SK-N-SH (cell line): Measurements from ENCODE around the gene TMEM244. TPM values are rescaled to one million over a fixed set of nuclear protein-coding genes. Genes with fewer than 3 reads are reported as not detected.
A peak's percentile ranks its signal among the peaks of the same experiment; 100 is the strongest.

Source experiments
- CTCF ChIA-PET: fragments of 300-600, 350-600 bp; formaldehyde crosslinking; extraction: SDS; loops from one replicate; lab custom pipeline; 2021; lab: Yijun Ruan, JAX
- POLR2A ChIA-PET: fragments of 350-600 bp; sonication (Branson Sonifier 250); formaldehyde crosslinking; extraction: SDS; loops from one replicate; lab custom pipeline; 2020; ENCODE audit warnings: antibody characterized with exemption, inconsistent platforms; lab: Yijun Ruan, JAX
- DNase-seq: peaks from one replicate; pipeline ENCODE4 v3.0.0; 2012
- H2AFZ ChIP-seq: fragments of 200-600 bp; sonication (generic); 2 replicates; pipeline ENCODE4 v1.8.1; 2016; ENCODE audit warnings: antibody characterized with exemption, mild to moderate bottlenecking, low read depth
- H3F3A ChIP-seq: fragments of 200-600 bp; sonication (generic); replicated peaks from 2 replicates; pipeline ENCODE3; 2016; ENCODE audit warnings: antibody characterized with exemption, mild to moderate bottlenecking; ENCODE audit not compliant: insufficient read depth
- H3K27ac ChIP-seq, 2 experiments: fragments of 200-500 bp in 1 of 2; fragments of 200-600 bp in 1 of 2; sonication (Bioruptor generic) in 1 of 2; sonication (generic), shearing (Covaris generic) in 1 of 2; 2 replicates each; pipeline versions ENCODE4 v1.5.1 to v1.6.1; 2014 to 2016; ENCODE audit warnings: low read depth in 2 of 2, inconsistent platforms in 1 of 2, low read length in 1 of 2, mild to moderate bottlenecking in 1 of 2, mixed read lengths in 1 of 2
- H3K27me3 ChIP-seq: fragments of 200-600 bp; sonication (generic), shearing (Covaris generic); 2 replicates; pipeline ENCODE4 v1.6.1; 2016; ENCODE audit warnings: mixed run types; ENCODE audit not compliant: insufficient read depth
- H3K36me3 ChIP-seq, 2 experiments: fragments of 200-500 bp in 1 of 2; fragments of 200-600 bp in 1 of 2; sonication (Bioruptor generic) in 1 of 2; sonication (generic) in 1 of 2; replicated peaks in 1 of 2; 2 replicates each; pipeline versions ENCODE3 to v1.5.1; 2014 to 2016; ENCODE audit warnings: low read length in 1 of 2, mild to moderate bottlenecking in 1 of 2; ENCODE audit not compliant: insufficient read depth in 2 of 2, control insufficient read depth in 1 of 2
- H3K4me1 ChIP-seq, 2 experiments: fragments of 200-500 bp in 1 of 2; fragments of 200-600 bp in 1 of 2; sonication (Bioruptor generic) in 1 of 2; sonication (generic), shearing (Covaris generic) in 1 of 2; 2 replicates each; pipeline versions ENCODE4 v1.5.1 to v1.6.1; 2014 to 2016; ENCODE audit warnings: low read depth in 1 of 2, low read length in 1 of 2, mixed run types in 1 of 2; ENCODE audit not compliant: insufficient read depth in 2 of 2, control insufficient read depth in 1 of 2
- H3K4me2 ChIP-seq: fragments of 200-600 bp; sonication (generic), shearing (Covaris generic); 2 replicates; pipeline ENCODE4 v1.6.1; 2017; ENCODE audit warnings: mixed run types
- H3K4me3 ChIP-seq, 2 experiments: fragments of 200-500 bp in 1 of 2; fragments of 200-600 bp in 1 of 2; sonication (Bioruptor generic) in 1 of 2; sonication (generic), shearing (Covaris generic) in 1 of 2; 2 replicates each; pipeline versions ENCODE4 v1.5.1 to v1.8.1; 2014 to 2016; ENCODE audit warnings: low read depth in 2 of 2, inconsistent platforms in 1 of 2, low read length in 1 of 2, mild to moderate bottlenecking in 1 of 2, mixed read lengths in 1 of 2, moderate library complexity in 1 of 2
- H3K79me2 ChIP-seq: fragments of 200-600 bp; sonication (generic); 2 replicates; pipeline ENCODE4 v1.8.1; 2017; ENCODE audit warnings: mild to moderate bottlenecking; ENCODE audit not compliant: insufficient read depth
- H3K9ac ChIP-seq: fragments of 200-600 bp; sonication (generic); 2 replicates; pipeline ENCODE4 v1.6.1; 2017; ENCODE audit warnings: mixed run types
- H3K9me2 ChIP-seq: fragments of 200-600 bp; sonication (generic); 2 replicates; pipeline ENCODE4 v1.6.1; 2017; ENCODE audit warnings: mixed run types
- H3K9me3 ChIP-seq: fragments of 200-600 bp; sonication (generic); 2 replicates; pipeline ENCODE4 v1.6.1; 2017; ENCODE audit warnings: mixed run types, mild to moderate bottlenecking, moderate library complexity
- H4K20me1 ChIP-seq: fragments of 200-600 bp; sonication (generic); 2 replicates; pipeline ENCODE4 v1.6.1; 2017; ENCODE audit warnings: mild to moderate bottlenecking, mixed run types; ENCODE audit not compliant: insufficient read depth
- EP300 ChIP-seq, 2 experiments: IDR thresholded peaks; 2 replicates each; pipeline versions ENCODE4 v1.4.0 to v1.6.1; 2012; ENCODE audit warnings: borderline replicate concordance in 1 of 2, low read depth in 1 of 2, low read length in 1 of 2
- EZH2phosphoT487 ChIP-seq: fragments of 200-600 bp; sonication (generic); IDR thresholded peaks from 2 replicates; pipeline ENCODE4 v1.6.1; 2017; ENCODE audit warnings: low read depth, mixed run types, mild to moderate bottlenecking, antibody characterized with exemption, moderate library complexity, borderline replicate concordance
- FOXM1 ChIP-seq: IDR thresholded peaks from 2 replicates; pipeline ENCODE4 v1.4.0; 2012; ENCODE audit warnings: low read depth, mild to moderate bottlenecking
- GABPA ChIP-seq: IDR thresholded peaks from 2 replicates; pipeline ENCODE4 v1.4.0; 2012; ENCODE audit warnings: low read depth, mild to moderate bottlenecking
- JUND ChIP-seq: IDR thresholded peaks from 2 replicates; pipeline ENCODE4 v1.4.0; 2012
- MAX ChIP-seq: IDR thresholded peaks from 2 replicates; pipeline ENCODE4 v1.4.0; 2012; ENCODE audit warnings: low read depth
- MXI1 ChIP-seq: IDR thresholded peaks from 2 replicates; pipeline ENCODE4 v1.6.1; 2012; ENCODE audit warnings: mild to moderate bottlenecking, low read depth, low read length, improper control_type of control experiment
- NFIC ChIP-seq: IDR thresholded peaks from 2 replicates; pipeline ENCODE4 v1.4.0; 2012; ENCODE audit warnings: borderline replicate concordance
- NRF1 ChIP-seq: IDR thresholded peaks from 2 replicates; pipeline ENCODE4 v1.6.1; 2012; ENCODE audit warnings: low read depth, mild to moderate bottlenecking, low read length
- RAD21 ChIP-seq: IDR thresholded peaks from 2 replicates; pipeline ENCODE4 v1.6.1; 2012; ENCODE audit warnings: mild to moderate bottlenecking, low read length
- RCOR1 ChIP-seq: fragments of 150-350 bp; IDR thresholded peaks from 2 replicates; pipeline ENCODE4 v1.6.1; 2017; ENCODE audit warnings: antibody characterized with exemption, low read length
- SMC3 ChIP-seq: IDR thresholded peaks from 2 replicates; pipeline ENCODE4 v1.6.1; 2012; ENCODE audit warnings: low read depth, low read length, improper control_type of control experiment
- TAF1 ChIP-seq: IDR thresholded peaks from 2 replicates; pipeline ENCODE4 v1.6.1; 2012; ENCODE audit warnings: low read depth, mild to moderate bottlenecking, low read length, moderate library complexity, borderline replicate concordance
- TEAD4 ChIP-seq: IDR thresholded peaks from 2 replicates; pipeline ENCODE4 v1.4.0; 2012; ENCODE audit warnings: mild to moderate bottlenecking, borderline replicate concordance; ENCODE audit not compliant: insufficient read depth
- USF1 ChIP-seq: IDR thresholded peaks from 2 replicates; pipeline ENCODE4 v1.4.0; 2012; ENCODE audit warnings: low read depth, borderline replicate concordance
- USF2 ChIP-seq: fragments of 150-350 bp; IDR thresholded peaks from 2 replicates; pipeline ENCODE4 v1.6.1; 2017; ENCODE audit warnings: antibody characterized with exemption, low read length, low read depth, borderline replicate concordance
- YY1 ChIP-seq: IDR thresholded peaks from 2 replicates; pipeline ENCODE4 v1.4.0; 2012; ENCODE audit warnings: low read depth, mild to moderate bottlenecking
- ZBTB33 ChIP-seq: IDR thresholded peaks from 2 replicates; pipeline ENCODE4 v1.4.0; 2012; ENCODE audit warnings: low read depth, borderline replicate concordance
- WGBS: methylation state at CpG from one replicate; pipeline ENCODE4 v1.1.6; 2017; ENCODE audit warnings: low lambda C conversion rate; 5-methylcytosine and 5-hydroxymethylcytosine counted together
- polyA plus RNA-seq, 3 experiments: library from polyadenylated mRNA; depleted of rRNA; stranded (reverse); fragments of >200 nt; gene quantifications; 2 replicates each; pipeline ENCODE4 v1.2.3, GENCODE V29; 2012

Gene TMEM244
- polyA plus RNA-seq, 1 of the 3 experiments (the other 2 are of a cell fraction), result 4.1 TPM

GRCh38 chr6:129867403-129867802 lies 6.3 kb upstream of the TMEM244 start:
- ChIA-PET POLR2A (no interaction called here), CTCF (no interaction called here)

GRCh38 chr6:129866688-129867087 lies 5.6 kb upstream of the TMEM244 start:
- peaks cover 32% of the 10 kb centered on the region for H3F3A ChIP-seq
- H3K27me3 ChIP-seq, result no peaks in the 10 kb centered on the region
- no peak overlapping the region for H3K9ac ChIP-seq
- ChIA-PET CTCF (no interaction called here), POLR2A (no interaction called here)
- WGBS, result 56% methylated on average over 2 of the region's 2 CpGs
- no peaks in the 10 kb centered on the region for H3K36me3 ChIP-seq
- no peak overlapping the region for H3K27ac ChIP-seq
- no peak overlapping the region for H2AFZ ChIP-seq
- no peaks in the 10 kb centered on the region for H3K9me2 ChIP-seq
- H3K9me3 ChIP-seq, result 0 out of 2 replicates have a peak, but pooled peaks cover 5% of the 10 kb centered on the region
- H4K20me1 ChIP-seq, result no peaks in the 10 kb centered on the region
- no peak overlapping the region for H3K4me2 ChIP-seq
- no peak overlapping the region for H3K4me3 ChIP-seq
- no peaks in the 10 kb centered on the region for H3K79me2 ChIP-seq
- TF ChIP-seq YY1 (no peak), JUND (no peak)
- TF ChIP-seq, all 33 proteins: peak for 0
- DNase-seq, result no peak
- peaks cover 0 to 11% of the 10 kb centered on the region in 2 experiments; a peak in 1 of 4 replicates for H3K4me1 ChIP-seq

More at GRCh38 chr6:129867403-129867802, 6.3 kb upstream of the TMEM244 start:
- H3K27ac ChIP-seq, result peak overlapping the region in 1 of 2 experiments; percentile 59; a peak in 2 of 4 replicates
- H3K36me3 ChIP-seq, result no peaks in the 10 kb centered on the region
- no peaks in the 10 kb centered on the region for H3K9me2 ChIP-seq
- no peaks in the 10 kb centered on the region for H3K79me2 ChIP-seq
- TF ChIP-seq ZBTB33, result no peak
- no peak for TF ChIP-seq EZH2phosphoT487
- no peak for TF ChIP-seq JUND
- TF ChIP-seq SMC3, result no peak
- no peak for TF ChIP-seq RAD21
- TF ChIP-seq TEAD4, result no peak
- H3K4me3 ChIP-seq, result no peak overlapping the region
- H3K9ac ChIP-seq, result no peak overlapping the region
- H3F3A ChIP-seq, result peaks cover 25% of the 10 kb centered on the region
- 0 out of 2 replicates have a peak, but pooled peaks cover 5% of the 10 kb centered on the region for H3K9me3 ChIP-seq
- no peak for DNase-seq
- H3K27me3 ChIP-seq, result no peaks in the 10 kb centered on the region
- H2AFZ ChIP-seq, result peak overlapping the region; percentile 58; the same call in 1 of the 2 replicates
- peaks cover 0 to 11% of the 10 kb centered on the region in 2 experiments; a peak in 1 of 4 replicates for H3K4me1 ChIP-seq
- H3K4me2 ChIP-seq, result 0 out of 2 replicates have a peak overlapping the region, but pooled peaks have one; percentile 45
- no peaks in the 10 kb centered on the region for H4K20me1 ChIP-seq

GRCh38 chr6:129866256-129866655 lies 5.1 kb upstream of the TMEM244 start:
- no peak overlapping the region for H3K27ac ChIP-seq
- no peaks in the 10 kb centered on the region for H3K27me3 ChIP-seq
- no peak overlapping the region for H3K4me3 ChIP-seq
- POLR2A ChIA-PET, result no interaction called here
- H3K36me3 ChIP-seq, result no peaks in the 10 kb centered on the region
- H3F3A ChIP-seq, result peaks cover 36% of the 10 kb centered on the region
- no peak overlapping the region for H2AFZ ChIP-seq
- 54% methylated on average over 1 of the region's 1 CpG for whole genome bisulfite sequencing
- DNase-seq, result no peak
- no peak overlapping the region for H3K4me2 ChIP-seq
- H3K9ac ChIP-seq, result no peak overlapping the region
- H3K9me2 ChIP-seq, result no peaks in the 10 kb centered on the region
- TF ChIP-seq USF1, result no peak
- TF ChIP-seq FOXM1, result no peak
- TF ChIP-seq EP300 (IDR thresholded peaks at IDR 0.05; ENCODE audit: borderline replicate concordance in 1 of 2, low read depth in 1 of 2, low read length in 1 of 2), result no peak
- TF ChIP-seq GABPA, result no peak
- no peak for TF ChIP-seq MAX
- no peak for TF ChIP-seq NRF1
- no peak for TF ChIP-seq RCOR1
- no peak for TF ChIP-seq NFIC
- TF ChIP-seq TAF1, result no peak
- TF ChIP-seq YY1, result no peak
- no peak for TF ChIP-seq MXI1
- TF ChIP-seq JUND, result no peak
- no peak for TF ChIP-seq USF2
- TF ChIP-seq, all 33 proteins: peak for 0
- H4K20me1 ChIP-seq, result no peaks in the 10 kb centered on the region
- peaks cover 0 to 11% of the 10 kb centered on the region in 2 experiments; a peak in 1 of 4 replicates for H3K4me1 ChIP-seq
- CTCF ChIA-PET, result no interaction called here
- no peaks in the 10 kb centered on the region for H3K79me2 ChIP-seq
- H3K9me3 ChIP-seq, result 0 out of 2 replicates have a peak, but pooled peaks cover 5% of the 10 kb centered on the region
